ENCODE data around the gene NDUFAF5. TPM values are rescaled to one million over a fixed set of nuclear protein-coding genes. Genes with fewer than 3 reads are reported as not detected.
"Not testable (repeated sequence)": the region's sequence is repeated elsewhere in the genome, so short reads cannot be mapped to it uniquely, and the experiment has no call there.

NDUFAF5 gene
- polyA plus RNA-seq, 3 donors = 5.9 to 15.2 (median 7.8) TPM

DNA sequence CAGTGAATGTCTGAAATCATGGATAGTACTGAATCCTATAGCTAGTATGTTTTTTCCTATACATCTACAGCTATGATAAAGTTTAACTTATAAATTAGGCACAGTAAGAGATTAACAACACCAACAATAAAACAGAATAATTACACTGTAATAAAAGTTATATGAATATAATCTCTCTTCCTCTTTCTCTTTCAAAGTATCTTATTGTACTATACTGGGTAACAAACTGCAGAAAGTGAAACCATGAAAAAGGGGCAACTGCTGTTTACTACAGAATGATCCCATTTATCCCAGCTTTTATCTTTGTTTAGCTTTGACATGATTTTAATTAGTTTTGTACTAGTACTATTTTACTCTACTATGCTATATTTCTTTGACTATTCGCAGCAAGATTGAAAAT lies 25.9 kb upstream of the NDUFAF5 start:
- no peak overlapping the region for H3K4me3 Mint-ChIP-seq
- no peak overlapping the region for H3K27ac ChIP-seq (ENCODE audit: low read depth in 1 of 2, low read length in 2 of 2)
- H3K27ac Mint-ChIP-seq = no peak overlapping the region
- no peak overlapping the region for H3K9ac ChIP-seq (ENCODE audit: insufficient read depth, low read length, poor library complexity, severe bottlenecking)
- TF ChIP-seq, protein P1, sequence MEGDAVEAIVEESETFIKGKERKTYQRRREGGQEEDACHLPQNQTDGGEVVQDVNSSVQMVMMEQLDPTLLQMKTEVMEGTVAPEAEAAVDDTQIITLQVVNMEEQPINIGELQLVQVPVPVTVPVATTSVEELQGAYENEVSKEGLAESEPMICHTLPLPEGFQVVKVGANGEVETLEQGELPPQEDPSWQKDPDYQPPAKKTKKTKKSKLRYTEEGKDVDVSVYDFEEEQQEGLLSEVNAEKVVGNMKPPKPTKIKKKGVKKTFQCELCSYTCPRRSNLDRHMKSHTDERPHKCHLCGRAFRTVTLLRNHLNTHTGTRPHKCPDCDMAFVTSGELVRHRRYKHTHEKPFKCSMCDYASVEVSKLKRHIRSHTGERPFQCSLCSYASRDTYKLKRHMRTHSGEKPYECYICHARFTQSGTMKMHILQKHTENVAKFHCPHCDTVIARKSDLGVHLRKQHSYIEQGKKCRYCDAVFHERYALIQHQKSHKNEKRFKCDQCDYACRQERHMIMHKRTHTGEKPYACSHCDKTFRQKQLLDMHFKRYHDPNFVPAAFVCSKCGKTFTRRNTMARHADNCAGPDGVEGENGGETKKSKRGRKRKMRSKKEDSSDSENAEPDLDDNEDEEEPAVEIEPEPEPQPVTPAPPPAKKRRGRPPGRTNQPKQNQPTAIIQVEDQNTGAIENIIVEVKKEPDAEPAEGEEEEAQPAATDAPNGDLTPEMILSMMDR (IDR thresholded peaks at IDR 0.05) = no peak
- no peaks in the 10 kb centered on the region for H3K9me3 ChIP-seq (replicated peaks in 1 of 2; ENCODE audit: control insufficient read depth in 1 of 2, insufficient read depth in 1 of 2, low read length in 2 of 2)
- no CpG with 5 or more reads among the region's 1 CpG for WGBS (ENCODE audit: insufficient coverage)
- H2AFZ ChIP-seq (ENCODE audit: insufficient read depth, low read depth, low read length, poor library complexity, severe bottlenecking) = no peak overlapping the region
- H4K20me1 ChIP-seq (ENCODE audit: insufficient read depth, low read length) = no peaks in the 10 kb centered on the region
- H3K36me3 Mint-ChIP-seq = peaks cover 33 to 46% of the 10 kb centered on the region in 2 donors
- no peaks in the 10 kb centered on the region for H3K27me3 ChIP-seq (ENCODE audit: control insufficient read depth in 2 of 2, insufficient read depth in 2 of 2, low read length in 2 of 2)
- H3K79me2 ChIP-seq (ENCODE audit: insufficient read depth, low read length) = no peaks in the 10 kb centered on the region
- H3K36me3 ChIP-seq (replicated peaks in 1 of 2; ENCODE audit: control insufficient read depth in 1 of 2, insufficient read depth in 2 of 2, low read length in 2 of 2) = peaks cover 66 to 82% of the 10 kb centered on the region in 2 donors
- no peak for DNase-seq
- intact Hi-C loops (cut with micrococcal nuclease) = no loop called here
- no peaks in the 10 kb centered on the region for H3K9me3 Mint-ChIP-seq
- no peaks in the 10 kb centered on the region for H3K27me3 Mint-ChIP-seq (ENCODE audit: low read depth in 3 of 3)
- no peaks in the 10 kb centered on the region for H3K4me1 ChIP-seq (ENCODE audit: control insufficient read depth in 1 of 2, insufficient read depth in 2 of 2, low read length in 2 of 2)
- H3K4me1 Mint-ChIP-seq = no peaks in the 10 kb centered on the region
- no peak overlapping the region for H3K4me3 ChIP-seq (replicated peaks in 1 of 3; ENCODE audit: low read depth in 2 of 3, low read length in 3 of 3)
- H3K4me2 ChIP-seq (replicated peaks; ENCODE audit: extremely low read depth, low read length, poor library complexity, severe bottlenecking) = no peak overlapping the region

DNA sequence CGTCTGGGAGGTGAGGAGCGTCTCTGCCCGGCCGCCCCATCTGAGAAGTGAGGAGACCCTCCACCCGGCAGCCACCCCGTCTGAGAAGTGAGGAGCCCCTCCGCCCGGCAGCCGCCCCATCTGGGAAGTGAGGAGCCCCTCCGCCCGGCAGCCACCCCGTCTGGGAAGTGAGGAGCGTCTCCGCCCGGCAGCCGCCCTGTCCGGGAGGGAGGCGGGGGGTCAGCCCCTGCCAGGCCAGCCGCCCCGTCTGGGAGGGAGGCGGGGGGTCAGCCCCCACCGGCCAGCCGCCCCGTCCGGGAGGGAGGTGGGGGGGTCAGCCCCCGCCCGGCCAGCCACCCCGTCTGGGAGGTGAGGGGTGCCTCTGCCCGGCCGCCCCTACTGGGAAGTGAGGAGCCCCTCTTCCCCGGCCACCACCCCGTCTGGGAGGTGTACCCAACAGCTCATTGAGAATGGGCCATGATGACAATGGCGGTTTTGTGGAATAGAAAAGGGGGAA lies 24.3 kb upstream of the NDUFAF5 start:
- H3K9ac ChIP-seq (ENCODE audit: insufficient read depth, low read length, poor library complexity, severe bottlenecking); H3K4me1 Mint-ChIP-seq; H2AFZ ChIP-seq (ENCODE audit: insufficient read depth, low read depth, low read length, poor library complexity, severe bottlenecking); H3K27ac Mint-ChIP-seq; H3K79me2 ChIP-seq (ENCODE audit: insufficient read depth, low read length); H3K27ac ChIP-seq (ENCODE audit: low read depth in 1 of 2, low read length in 2 of 2); intact Hi-C loops (cut with micrococcal nuclease); H3K27me3 ChIP-seq (ENCODE audit: control insufficient read depth in 2 of 2, insufficient read depth in 2 of 2, low read length in 2 of 2); H3K27me3 Mint-ChIP-seq (ENCODE audit: low read depth in 3 of 3); H3K9me3 ChIP-seq (replicated peaks in 1 of 2; ENCODE audit: control insufficient read depth in 1 of 2, insufficient read depth in 1 of 2, low read length in 2 of 2); H3K4me3 Mint-ChIP-seq; H3K4me1 ChIP-seq (ENCODE audit: control insufficient read depth in 1 of 2, insufficient read depth in 2 of 2, low read length in 2 of 2); H3K4me2 ChIP-seq (replicated peaks; ENCODE audit: extremely low read depth, low read length, poor library complexity, severe bottlenecking); DNase-seq; H3K4me3 ChIP-seq (replicated peaks in 1 of 3; ENCODE audit: low read depth in 2 of 3, low read length in 3 of 3); H3K9me3 Mint-ChIP-seq; H4K20me1 ChIP-seq (ENCODE audit: insufficient read depth, low read length): not testable (repeated sequence)
- WGBS (ENCODE audit: insufficient coverage) = 95% methylated on average over 20 of the region's 33 CpGs
- H3K36me3 ChIP-seq (replicated peaks in 1 of 2; ENCODE audit: control insufficient read depth in 1 of 2, insufficient read depth in 2 of 2, low read length in 2 of 2) = peaks cover 70 to 83% of the 10 kb centered on the region in 2 donors
- peaks cover 48 to 61% of the 10 kb centered on the region in 2 donors for H3K36me3 Mint-ChIP-seq
